Panc1 (cell line): ENCODE measurements around the gene NR6A1. TPM values are rescaled to one million over a fixed set of nuclear protein-coding genes. Genes with fewer than 3 reads are reported as not detected.

Experiments
- ATAC-seq: fragments of 200-7000 bp; cut with Tn5 transposase; 2 replicates; pipeline ENCODE4 v1.9.1; 2020; ENCODE audit warnings: mild to moderate bottlenecking, moderate library complexity
- BruUV-seq: library from RNA; stranded (reverse); fragments of 400-500 nt; replicated peaks from 2 replicates; lab custom pipeline; 2021; lab: Mats Ljungman, UMichigan
- CTCF ChIA-PET: fragments of 300-600 bp; sonication (Branson Sonifier 250); formaldehyde crosslinking; loops from one replicate; lab custom pipeline; 2022; ENCODE audit warnings: antibody characterized with exemption; lab: Charles Lee
- POLR2A ChIA-PET: fragments of 300-600 bp; sonication (Branson Sonifier 250); formaldehyde crosslinking; loops from one replicate; lab custom pipeline; 2022; ENCODE audit warnings: antibody characterized with exemption; lab: Charles Lee
- DNase-seq: peaks from one replicate; pipeline ENCODE4 v3.0.0-alpha.2; 2010; ENCODE audit warnings: low read depth, low spot score
- H3K27ac ChIP-seq: 2 replicates; pipeline ENCODE4 v1.5.1; 2011; ENCODE audit warnings: mild to moderate bottlenecking, low read length, inconsistent platforms
- H3K27me3 ChIP-seq: fragments of 200-500 bp; sonication (Bioruptor generic); 2 replicates; pipeline ENCODE4 v1.6.0; 2014; ENCODE audit warnings: low read length, inconsistent platforms; ENCODE audit not compliant: control insufficient read depth, insufficient read depth
- H3K36me3 ChIP-seq: fragments of 200-500 bp; sonication (Bioruptor generic); 2 replicates; pipeline ENCODE4 v1.5.1; 2014; ENCODE audit warnings: inconsistent platforms, mild to moderate bottlenecking, low read length, moderate library complexity; ENCODE audit not compliant: control insufficient read depth, insufficient read depth
- H3K4me1 ChIP-seq: 2 replicates; pipeline ENCODE4 v1.5.1; 2011; ENCODE audit warnings: inconsistent platforms, mild to moderate bottlenecking, low read length, moderate library complexity; ENCODE audit not compliant: control insufficient read depth, insufficient read depth
- H3K4me3 ChIP-seq, 2 experiments: 2 replicates each; pipeline ENCODE4 v1.5.1; 2011 to 2012; ENCODE audit warnings: low read depth in 2 of 2, low read length in 2 of 2, mild to moderate bottlenecking in 2 of 2, inconsistent platforms in 1 of 2, moderate library complexity in 1 of 2
- H3K9me3 ChIP-seq: fragments of 200-500 bp; sonication (Bioruptor generic); 2 replicates; pipeline ENCODE4 v1.5.1; 2014; ENCODE audit warnings: low read depth, mild to moderate bottlenecking, inconsistent platforms, low read length, moderate library complexity; ENCODE audit not compliant: control insufficient read depth, insufficient read depth
- POLR2AphosphoS5 ChIP-seq: IDR thresholded peaks from 2 replicates; pipeline ENCODE4 v1.6.1; 2012; ENCODE audit warnings: mild to moderate bottlenecking, low read depth, low read length, moderate library complexity
- SIN3A ChIP-seq: IDR thresholded peaks from 2 replicates; pipeline ENCODE4 v1.6.1; 2012; ENCODE audit warnings: low read depth, mild to moderate bottlenecking, low read length, moderate library complexity, borderline replicate concordance; ENCODE audit not compliant: insufficient read depth
- TCF7L2 ChIP-seq: IDR thresholded peaks from 2 replicates; pipeline ENCODE4 v1.6.1; 2011; ENCODE audit warnings: mild to moderate bottlenecking, low read depth, low read length, inconsistent platforms
- in situ Hi-C: cut with HindIII; loops from 2 replicates; pipeline ENCODE4 v1.10.0; 2016; ENCODE audit warnings: low sequenced_read_pairs, low pct_unique_long_range_greater_than_20kb
- intact Hi-C: fragments of 100-400 bp; cut with micrococcal nuclease; formaldehyde crosslinking; loops from one replicate; pipeline ENCODE4 v1.10.0; 2022; ENCODE audit not compliant: unreplicated experiment
- total RNA-seq: library from RNA; stranded (reverse); gene quantifications from one replicate; pipeline ENCODE4 v1.2.1, GENCODE V29; 2021; ENCODE audit not compliant: unreplicated experiment
- TF ChIP-seq, protein P1 (sequence below), 2 experiments: IDR thresholded peaks; 2 replicates each; pipeline ENCODE4 v1.6.1; 2011 to 2012; ENCODE audit warnings: low read depth in 2 of 2, control low read depth in 1 of 2, low read length in 1 of 2, mild to moderate bottlenecking in 1 of 2, moderate library complexity in 1 of 2; ENCODE audit not compliant: insufficient read depth in 1 of 2
- TF ChIP-seq, protein P2 (sequence below): fragments of 450-650 bp; IDR thresholded peaks from 2 replicates; pipeline ENCODE4 v1.5.1; 2017; ENCODE audit warnings: mild to moderate bottlenecking

The NR6A1 gene
- total RNA-seq, 1 experiment from 2014 or later: 7.6 TPM

DNA sequence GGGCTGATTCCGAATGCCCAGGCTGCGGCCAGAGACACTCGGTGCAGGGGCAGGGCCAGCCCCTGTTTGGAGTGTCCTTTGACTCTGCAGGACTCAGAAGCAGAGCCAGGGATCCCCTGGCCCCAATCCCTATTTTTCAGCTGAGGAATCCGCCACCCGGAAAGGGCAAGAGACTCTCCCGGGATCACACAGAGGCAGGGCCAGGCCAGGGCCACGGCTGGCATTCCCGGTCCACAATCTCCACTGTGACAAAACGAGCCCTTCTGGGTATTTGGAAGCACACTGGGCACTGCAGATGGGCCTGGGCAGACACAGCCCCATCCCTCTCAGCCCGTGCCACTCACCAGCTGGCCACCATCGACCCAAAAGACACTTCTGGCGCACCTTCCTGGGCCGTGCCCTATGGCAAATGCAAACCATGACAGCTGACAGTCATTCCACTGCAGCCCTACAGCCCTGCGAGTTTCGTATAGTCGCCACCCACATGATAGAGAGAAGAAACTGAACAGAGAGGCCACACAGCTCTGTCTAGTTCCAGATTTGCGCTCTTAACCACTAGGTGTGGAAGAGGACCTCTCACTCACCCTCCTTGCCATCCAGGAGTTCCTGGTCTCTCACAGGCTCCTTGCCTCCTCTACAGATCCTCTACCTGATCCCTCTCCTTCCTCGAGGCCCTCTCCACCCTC lies 277.2 kb downstream of the NR6A1 start:
- ChIA-PET POLR2A (no interaction called here), CTCF (no interaction called here)
- intact Hi-C loops: no loop called here

DNA sequence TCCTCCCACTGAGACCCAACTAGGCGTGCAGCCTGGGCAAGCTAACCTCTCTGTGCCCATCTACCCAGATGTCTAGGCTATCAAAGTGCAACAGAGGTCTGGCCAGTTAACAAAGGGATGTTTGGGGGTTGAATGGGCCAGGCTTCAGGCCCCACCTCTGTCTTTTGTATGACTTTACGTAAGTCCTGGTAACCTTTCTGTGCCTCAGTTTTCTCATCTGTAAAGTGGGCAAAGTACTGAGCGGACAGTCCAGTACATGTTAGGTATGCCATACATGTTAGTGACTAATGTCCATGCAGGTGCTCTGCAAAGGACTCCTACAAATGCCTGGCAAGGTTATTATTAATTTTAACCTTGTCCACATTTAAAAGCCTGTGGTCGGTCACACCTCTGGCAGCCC lies 277.9 kb downstream of the NR6A1 start:
- intact Hi-C loops: no loop called here
- no peaks in the 10 kb centered on the region for H3K27me3 ChIP-seq

More for the DNA sequence above, 277.2 kb downstream of the NR6A1 start:
- ATAC-seq (0 out of 2 replicates have a peak, but pooled peaks have one; percentile 8), DNase-seq (no peak)
- Histone ChIP-seq H3K27ac (no peak overlapping the region), H3K4me1 (no peaks in the 10 kb centered on the region), H3K4me3 (no peak overlapping the region), H3K36me3 (no peaks in the 10 kb centered on the region), H3K9me3 (no peaks in the 10 kb centered on the region), H3K27me3 (no peaks in the 10 kb centered on the region)
- in situ Hi-C loops: no loop called here
- TF ChIP-seq, protein P1, sequence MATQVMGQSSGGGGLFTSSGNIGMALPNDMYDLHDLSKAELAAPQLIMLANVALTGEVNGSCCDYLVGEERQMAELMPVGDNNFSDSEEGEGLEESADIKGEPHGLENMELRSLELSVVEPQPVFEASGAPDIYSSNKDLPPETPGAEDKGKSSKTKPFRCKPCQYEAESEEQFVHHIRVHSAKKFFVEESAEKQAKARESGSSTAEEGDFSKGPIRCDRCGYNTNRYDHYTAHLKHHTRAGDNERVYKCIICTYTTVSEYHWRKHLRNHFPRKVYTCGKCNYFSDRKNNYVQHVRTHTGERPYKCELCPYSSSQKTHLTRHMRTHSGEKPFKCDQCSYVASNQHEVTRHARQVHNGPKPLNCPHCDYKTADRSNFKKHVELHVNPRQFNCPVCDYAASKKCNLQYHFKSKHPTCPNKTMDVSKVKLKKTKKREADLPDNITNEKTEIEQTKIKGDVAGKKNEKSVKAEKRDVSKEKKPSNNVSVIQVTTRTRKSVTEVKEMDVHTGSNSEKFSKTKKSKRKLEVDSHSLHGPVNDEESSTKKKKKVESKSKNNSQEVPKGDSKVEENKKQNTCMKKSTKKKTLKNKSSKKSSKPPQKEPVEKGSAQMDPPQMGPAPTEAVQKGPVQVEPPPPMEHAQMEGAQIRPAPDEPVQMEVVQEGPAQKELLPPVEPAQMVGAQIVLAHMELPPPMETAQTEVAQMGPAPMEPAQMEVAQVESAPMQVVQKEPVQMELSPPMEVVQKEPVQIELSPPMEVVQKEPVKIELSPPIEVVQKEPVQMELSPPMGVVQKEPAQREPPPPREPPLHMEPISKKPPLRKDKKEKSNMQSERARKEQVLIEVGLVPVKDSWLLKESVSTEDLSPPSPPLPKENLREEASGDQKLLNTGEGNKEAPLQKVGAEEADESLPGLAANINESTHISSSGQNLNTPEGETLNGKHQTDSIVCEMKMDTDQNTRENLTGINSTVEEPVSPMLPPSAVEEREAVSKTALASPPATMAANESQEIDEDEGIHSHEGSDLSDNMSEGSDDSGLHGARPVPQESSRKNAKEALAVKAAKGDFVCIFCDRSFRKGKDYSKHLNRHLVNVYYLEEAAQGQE (IDR thresholded peaks at IDR 0.05; ENCODE audit: insufficient read depth in 1 of 2, low read depth in 2 of 2, low read length in 1 of 2): no peak
- TF ChIP-seq SIN3A (no peak), POLR2AphosphoS5 (no peak), TCF7L2 (no peak)
- TF ChIP-seq, protein P2, sequence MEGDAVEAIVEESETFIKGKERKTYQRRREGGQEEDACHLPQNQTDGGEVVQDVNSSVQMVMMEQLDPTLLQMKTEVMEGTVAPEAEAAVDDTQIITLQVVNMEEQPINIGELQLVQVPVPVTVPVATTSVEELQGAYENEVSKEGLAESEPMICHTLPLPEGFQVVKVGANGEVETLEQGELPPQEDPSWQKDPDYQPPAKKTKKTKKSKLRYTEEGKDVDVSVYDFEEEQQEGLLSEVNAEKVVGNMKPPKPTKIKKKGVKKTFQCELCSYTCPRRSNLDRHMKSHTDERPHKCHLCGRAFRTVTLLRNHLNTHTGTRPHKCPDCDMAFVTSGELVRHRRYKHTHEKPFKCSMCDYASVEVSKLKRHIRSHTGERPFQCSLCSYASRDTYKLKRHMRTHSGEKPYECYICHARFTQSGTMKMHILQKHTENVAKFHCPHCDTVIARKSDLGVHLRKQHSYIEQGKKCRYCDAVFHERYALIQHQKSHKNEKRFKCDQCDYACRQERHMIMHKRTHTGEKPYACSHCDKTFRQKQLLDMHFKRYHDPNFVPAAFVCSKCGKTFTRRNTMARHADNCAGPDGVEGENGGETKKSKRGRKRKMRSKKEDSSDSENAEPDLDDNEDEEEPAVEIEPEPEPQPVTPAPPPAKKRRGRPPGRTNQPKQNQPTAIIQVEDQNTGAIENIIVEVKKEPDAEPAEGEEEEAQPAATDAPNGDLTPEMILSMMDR: no peak
- BruUV-seq: no TSS peak

More for the DNA sequence above, 277.9 kb downstream of the NR6A1 start:
- in situ Hi-C loops: no loop called here
- CTCF ChIA-PET: no interaction called here
- no TSS peak for BruUV-seq
- no peak overlapping the region for H3K4me3 ChIP-seq
- no peaks in the 10 kb centered on the region for H3K4me1 ChIP-seq
- no peak overlapping the region for H3K27ac ChIP-seq
- POLR2A ChIA-PET: no interaction called here
- no peaks in the 10 kb centered on the region for H3K36me3 ChIP-seq
- TF ChIP-seq SIN3A (no peak), TCF7L2 (no peak), POLR2AphosphoS5 (no peak)
- TF ChIP-seq, protein P1 (IDR thresholded peaks at IDR 0.05; ENCODE audit: insufficient read depth in 1 of 2, low read depth in 2 of 2, low read length in 1 of 2): no peak
- TF ChIP-seq, protein P2: no peak
- H3K9me3 ChIP-seq: no peaks in the 10 kb centered on the region
- DNase-seq: no peak
- no peak for ATAC-seq
